Stomach (tissue), 4 donors: ENCODE measurements around the gene TDRD7.

Experiments used
- CTCF ChIP-seq, 7 experiments: fragments of 450-650 bp in 4 of 7; fragments of 200-600 bp in 3 of 7; sonication (generic) in 3 of 7; IDR thresholded peaks; one replicate each; pipeline ENCODE4 v1.5.1; 2016 to 2019; ENCODE audit warnings: antibody characterized with exemption in 7 of 7, control low read depth in 2 of 7, mild to moderate bottlenecking in 1 of 7
- EP300 ChIP-seq: sonication (generic); formaldehyde crosslinking; IDR thresholded peaks from one replicate; pipeline ENCODE4 v1.6.1; 2017; ENCODE audit warnings: antibody characterized with exemption
- POLR2A ChIP-seq, 4 donors: fragments of 450-650 bp; IDR thresholded peaks; one replicate each; pipeline ENCODE4 v1.6.1; 2016; ENCODE audit warnings: antibody characterized with exemption in 4 of 4, control low read depth in 2 of 4, mild to moderate bottlenecking in 1 of 4, moderate library complexity in 1 of 4
- POLR2AphosphoS5 ChIP-seq, 3 donors: sonication (generic); formaldehyde crosslinking; IDR thresholded peaks; one replicate each; pipeline ENCODE4 v1.6.1; 2016; ENCODE audit warnings: antibody characterized with exemption in 3 of 3

DNA sequence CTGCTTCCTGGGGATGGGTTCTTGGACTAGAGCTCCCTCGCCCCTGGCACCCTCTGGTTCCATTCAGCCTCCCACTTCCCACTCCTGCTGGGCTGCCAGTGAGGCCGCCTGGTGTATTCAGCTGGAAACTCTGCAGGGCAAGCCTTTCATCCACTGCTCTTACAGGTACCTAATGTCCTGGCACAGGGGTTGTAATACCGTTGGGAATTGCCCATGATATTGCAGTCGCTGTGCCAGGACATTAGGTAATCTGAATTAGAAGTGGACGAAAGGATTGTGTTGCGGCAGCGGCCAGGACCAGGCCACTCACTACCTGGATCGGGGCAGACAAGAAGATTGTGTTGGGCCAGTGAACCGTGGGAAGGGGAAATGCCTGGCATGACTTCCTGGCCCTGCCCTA is 102.6 kb downstream of the TDRD7 start:
- TF ChIP-seq CTCF (IDR thresholded peaks at IDR 0.05) (no peak), POLR2A (IDR thresholded peaks at IDR 0.05) (no peak), EP300 (no peak), POLR2AphosphoS5 (IDR thresholded peaks at IDR 0.05) (no peak)
